ENCODE results near the gene LSM2. TPM values are rescaled to one million over a fixed set of nuclear protein-coding genes. Genes with fewer than 3 reads are reported as not detected.
"Not testable (repeated sequence)": the region's sequence is repeated elsewhere in the genome, so short reads cannot be mapped to it uniquely, and the experiment has no call there.

LSM2 gene
- total RNA-seq, 4 donors from 2014 or later: 27.1 to 70.8 (median 36.6) TPM

DNA sequence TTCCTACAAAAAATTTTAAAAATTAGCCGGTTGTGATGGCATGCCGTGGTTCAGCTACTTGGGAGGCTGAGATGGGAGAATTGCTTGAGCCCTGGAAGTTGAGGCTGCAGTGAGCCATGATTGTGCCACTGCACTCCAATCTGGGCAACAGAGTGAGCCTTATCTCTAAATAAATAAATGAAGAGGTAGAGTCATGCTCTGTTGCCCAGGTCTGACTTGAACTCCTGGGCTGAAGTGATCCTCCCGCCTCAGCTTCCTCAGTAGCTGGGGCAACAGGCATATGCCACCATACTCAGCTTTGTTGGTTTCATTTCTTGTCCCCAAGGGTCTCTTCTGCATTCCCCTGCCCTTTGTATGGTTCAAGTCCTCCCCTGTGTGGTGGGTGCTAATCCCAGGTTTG lies 37.7 kb upstream of the LSM2 start:
- Histone ChIP-seq H3K4me1 (no peaks in the 10 kb centered on the region), H3K9me3 (no peaks in the 10 kb centered on the region), H3K36me3 (peaks cover 9 to 21% (median 16%) of the 10 kb centered on the region in 3 donors), H3K27me3 (no peaks in the 10 kb centered on the region), H3K4me3 (no peak overlapping the region), H3K27ac (no peak overlapping the region)
- intact Hi-C loops (cut with DNase I): no loop called here
- 94 to 96% methylated on average over 2 to 3 of the region's 3 CpGs for WGBS, 2 donors
- DNase-seq: no peak
- TF ChIP-seq CTCF (IDR thresholded peaks at IDR 0.05) (no peak), POLR2A (IDR thresholded peaks at IDR 0.05) (no peak)

GRCh38 chr6:31842053-31842452 lies 35.3 kb upstream of the LSM2 start:
- no peak for DNase-seq
- intact Hi-C loops (cut with DNase I): no loop called here
- WGBS, 2 donors: 54 to 66% methylated on average over 7 to 9 of the region's 9 CpGs
- TF ChIP-seq POLR2A (IDR thresholded peaks at IDR 0.05): no peak
- TF ChIP-seq CTCF (IDR thresholded peaks at IDR 0.05): no peak
- Histone ChIP-seq H3K27ac (peak overlapping the region in 2 of 4 donors; percentile 25 to 29), H3K27me3 (no peaks in the 10 kb centered on the region), H3K4me3 (no peak overlapping the region), H3K4me1 (peaks cover 13 to 21% (median 16%) of the 10 kb centered on the region in 3 donors), H3K9me3 (no peaks in the 10 kb centered on the region), H3K36me3 (peaks cover 11 to 46% (median 34%) of the 10 kb centered on the region in 3 donors)

DNA sequence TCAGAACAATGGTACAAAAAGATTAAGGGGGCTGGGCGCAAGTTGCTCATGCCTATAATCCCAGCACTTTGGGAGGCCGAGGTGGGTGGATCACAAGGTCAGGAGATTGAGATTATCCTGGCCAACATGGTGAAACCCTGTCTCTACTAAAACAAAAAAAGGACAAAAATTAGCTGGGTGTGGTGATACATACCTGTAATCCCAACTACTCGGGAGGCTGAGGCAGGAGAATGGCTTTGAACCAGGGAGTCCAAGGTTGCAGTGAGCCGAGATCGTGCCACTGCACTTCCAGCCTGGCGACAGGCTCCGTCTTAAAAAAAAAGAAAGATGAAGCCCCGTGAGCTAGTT lies 33.0 kb upstream of the LSM2 start:
- peaks cover 11 to 53% (median 35%) of the 10 kb centered on the region in 3 donors for H3K36me3 ChIP-seq
- not testable (repeated sequence) for DNase-seq

GRCh38 chr6:31838968-31839367 lies 32.2 kb upstream of the LSM2 start:
- intact Hi-C loops (cut with DNase I): loop anchor here (10.0 kb wide), 2 partner anchors 104 to 154 kb away; partner anchors contain the start of genes CLIC1 and LY6G5C
- WGBS, 2 donors: 96% methylated on average over 3 of the region's 3 CpGs
- TF ChIP-seq CTCF (IDR thresholded peaks at IDR 0.05): no peak
- TF ChIP-seq POLR2A (IDR thresholded peaks at IDR 0.05): no peak
- Histone ChIP-seq H3K4me1 (peaks cover 16 to 44% (median 31%) of the 10 kb centered on the region in 3 donors), H3K4me3 (no peak overlapping the region), H3K27ac (no peak overlapping the region), H3K36me3 (peaks cover 11 to 53% (median 35%) of the 10 kb centered on the region in 3 donors), H3K9me3 (no peaks in the 10 kb centered on the region), H3K27me3 (no peaks in the 10 kb centered on the region)
- DNase-seq: no peak

More for the DNA sequence above, 33.0 kb upstream of the LSM2 start:
- not testable (repeated sequence) for H3K27ac ChIP-seq, H3K9me3 ChIP-seq, H3K27me3 ChIP-seq, H3K4me3 ChIP-seq
- 83 to 85% methylated on average over 8 of the region's 8 CpGs for WGBS, 2 donors
- intact Hi-C loops (cut with DNase I): loop anchor here (10.0 kb wide), 2 partner anchors 105 to 155 kb away; partner anchors contain the start of genes CLIC1 and LY6G5C
- peaks cover 16 to 41% (median 31%) of the 10 kb centered on the region in 3 donors for H3K4me1 ChIP-seq

DNA sequence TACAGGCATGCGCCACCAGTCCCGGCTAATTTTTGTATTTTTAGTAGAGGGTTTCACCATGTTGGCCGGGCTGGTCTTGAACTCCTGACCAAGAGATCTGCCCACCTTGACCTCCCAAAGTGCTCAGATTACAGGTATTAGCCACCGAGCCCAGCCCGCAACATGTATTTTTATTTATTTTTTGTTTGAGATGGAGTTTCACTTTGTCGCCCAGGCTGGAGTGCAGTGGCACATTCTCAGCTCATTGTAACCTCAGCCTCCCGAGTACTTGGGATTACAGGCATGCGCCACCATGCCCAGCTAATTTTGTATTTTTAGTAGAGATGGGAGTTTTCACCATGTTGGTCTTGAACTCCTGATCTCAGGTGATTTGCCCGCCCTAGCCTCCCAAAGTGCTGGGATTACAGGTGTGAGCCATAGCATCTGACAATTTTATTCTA lies 31.4 kb upstream of the LSM2 start:
- peaks cover 16 to 52% (median 38%) of the 10 kb centered on the region in 3 donors for H3K4me1 ChIP-seq
- H3K4me3 ChIP-seq: peak overlapping the region in 1 of 4 donors; percentile 90
- not testable (repeated sequence) for H3K9me3 ChIP-seq, DNase-seq, H3K27me3 ChIP-seq
- intact Hi-C loops (cut with DNase I): loop anchor here (10.0 kb wide), 2 partner anchors 103 to 153 kb away; partner anchors contain the start of genes CLIC1 and LY6G5C
- H3K27ac ChIP-seq: peak overlapping the region in 2 of 4 donors; percentile 97 to 98
- H3K36me3 ChIP-seq: peaks cover 11 to 53% (median 35%) of the 10 kb centered on the region in 3 donors
- 72 to 82% methylated on average over 7 to 9 of the region's 9 CpGs for WGBS, 2 donors

GRCh38 chr6:31837369-31838113 lies 30.8 kb upstream of the LSM2 start:
- DNase-seq: no peak
- Histone ChIP-seq H3K27ac (peak overlapping the region; percentile 69 to 98 (median 94)), H3K36me3 (peaks cover 11 to 53% (median 35%) of the 10 kb centered on the region in 3 donors), H3K27me3 (no peaks in the 10 kb centered on the region), H3K9me3 (no peaks in the 10 kb centered on the region), H3K4me1 (peaks cover 16 to 58% (median 38%) of the 10 kb centered on the region in 3 donors), H3K4me3 (peak overlapping the region in 3 of 4 donors; percentile 81 to 90 (median 90))
- 10 to 18% methylated on average over 1 of the region's 1 CpG for WGBS, 2 donors
- TF ChIP-seq POLR2A (IDR thresholded peaks at IDR 0.05) (no peak), CTCF (IDR thresholded peaks at IDR 0.05) (no peak)
- intact Hi-C loops (cut with DNase I): loop anchor here (10.0 kb wide), 2 partner anchors 103 to 153 kb away; partner anchors contain the start of genes CLIC1 and LY6G5C
